Nephron (organoid): Measurements from ENCODE around the gene TTLL11.

ENCODE experiments used
- H3K27ac Mint-ChIP-seq, 3 experiments: 2 replicates each; pipeline ENCODE4 v1.8.0; 2020; ENCODE audit warnings: mixed read lengths in 3 of 3, mild to moderate bottlenecking in 2 of 3, moderate library complexity in 1 of 3
- H3K27me3 Mint-ChIP-seq: 2 replicates; pipeline ENCODE4 v1.8.0; 2021; ENCODE audit warnings: low read depth, mild to moderate bottlenecking, moderate library complexity, mixed read lengths
- H3K36me3 Mint-ChIP-seq: 2 replicates; pipeline ENCODE4 v1.8.0; 2020; ENCODE audit warnings: low read depth, mixed read lengths
- H3K4me1 Mint-ChIP-seq: 2 replicates; pipeline ENCODE4 v1.8.0; 2020; ENCODE audit warnings: mixed read lengths
- H3K4me3 Mint-ChIP-seq, 3 experiments: 2 replicates each; pipeline ENCODE4 v1.8.0; 2020; ENCODE audit warnings: mild to moderate bottlenecking in 3 of 3, mixed read lengths in 3 of 3, moderate library complexity in 2 of 3
- H3K9me3 Mint-ChIP-seq: 2 replicates; pipeline ENCODE4 v1.8.0; 2020; ENCODE audit warnings: mixed read lengths
- CTCF ChIP-seq, 3 experiments: fragments of 200-600 bp; sonication (generic); IDR thresholded peaks; one replicate each; pipeline ENCODE4 v1.5.0; 2021; ENCODE audit warnings: antibody characterized with exemption in 3 of 3; ENCODE audit not compliant: unreplicated experiment in 3 of 3

Gene TTLL11

GRCh38 chr9:121783521-121784507 is 309.3 kb downstream of the TTLL11 start:
- peaks cover 36% of the 10 kb centered on the region for H3K36me3 Mint-ChIP-seq
- H3K4me1 Mint-ChIP-seq: peaks cover 40% of the 10 kb centered on the region
- no peak overlapping the region for H3K4me3 Mint-ChIP-seq
- H3K27me3 Mint-ChIP-seq: no peaks in the 10 kb centered on the region
- H3K27ac Mint-ChIP-seq: peak overlapping the region in 1 of 3 experiments; percentile 42
- TF ChIP-seq CTCF (IDR thresholded peaks at IDR 0.05; ENCODE audit: unreplicated experiment in 3 of 3): no peak
- H3K9me3 Mint-ChIP-seq: peaks cover 3% of the 10 kb centered on the region

GRCh38 chr9:121783111-121783510 is 310.0 kb downstream of the TTLL11 start:
- Mint-ChIP-seq H3K36me3 (peaks cover 43% of the 10 kb centered on the region), H3K27ac (no peak overlapping the region), H3K4me3 (no peak overlapping the region), H3K4me1 (peaks cover 47% of the 10 kb centered on the region), H3K9me3 (peaks cover 7% of the 10 kb centered on the region), H3K27me3 (no peaks in the 10 kb centered on the region)
- no peak for TF ChIP-seq CTCF (IDR thresholded peaks at IDR 0.05; ENCODE audit: unreplicated experiment in 3 of 3)

GRCh38 chr9:121782514-121783110 is 310.5 kb downstream of the TTLL11 start:
- Mint-ChIP-seq H3K27me3 (no peaks in the 10 kb centered on the region), H3K27ac (no peak overlapping the region), H3K9me3 (peaks cover 10% of the 10 kb centered on the region), H3K4me1 (peaks cover 47% of the 10 kb centered on the region), H3K36me3 (peaks cover 48% of the 10 kb centered on the region), H3K4me3 (no peak overlapping the region)
- no peak for TF ChIP-seq CTCF (IDR thresholded peaks at IDR 0.05; ENCODE audit: unreplicated experiment in 3 of 3)

- Mint-ChIP-seq H3K9me3 (peaks cover 10% of the 10 kb centered on the region), H3K27me3 (no peaks in the 10 kb centered on the region), H3K36me3 (peaks cover 55% of the 10 kb centered on the region), H3K4me1 (peaks cover 47% of the 10 kb centered on the region), H3K4me3 (no peak overlapping the region), H3K27ac (no peak overlapping the region)
- no peak for TF ChIP-seq CTCF (IDR thresholded peaks at IDR 0.05; ENCODE audit: unreplicated experiment in 3 of 3)
Measured at GRCh38 chr9:121781701-121782464, 311.2 kb downstream of the TTLL11 start.

- Mint-ChIP-seq H3K27me3 (no peaks in the 10 kb centered on the region), H3K4me1 (peaks cover 42% of the 10 kb centered on the region), H3K36me3 (peaks cover 63% of the 10 kb centered on the region), H3K9me3 (peaks cover 10% of the 10 kb centered on the region), H3K27ac (peak overlapping the region in 1 of 3 experiments; percentile 16), H3K4me3 (no peak overlapping the region)
- no peak for TF ChIP-seq CTCF (IDR thresholded peaks at IDR 0.05; ENCODE audit: unreplicated experiment in 3 of 3)
Measured at GRCh38 chr9:121781145-121781548, 312.0 kb downstream of the TTLL11 start.
